Fibroblast of lung (primary cell): Measurements from ENCODE around the gene RNF5.
"Not testable (repeated sequence)": the region's sequence is repeated elsewhere in the genome, so short reads cannot be mapped to it uniquely, and the experiment has no call there.

Experiments used
- EZH2 ChIP-seq: IDR thresholded peaks from 2 replicates; pipeline ENCODE4 v1.5.1; 2012; ENCODE audit warnings: low read length, control low read depth, mild to moderate bottlenecking; ENCODE audit errors: missing control alignments
- TF ChIP-seq, protein P1 (sequence below), 2 donors: IDR thresholded peaks in 1 of 2; conservative IDR thresholded peaks in 1 of 2; 1 replicate in 1 of 2; 2 replicates in 1 of 2; pipeline ENCODE4 v1.5.1; 2011 to 2012; ENCODE audit warnings: low read length in 2 of 2, control low read depth in 1 of 2, inconsistent platforms in 1 of 2, low read depth in 1 of 2, mild to moderate bottlenecking in 1 of 2

DNA sequence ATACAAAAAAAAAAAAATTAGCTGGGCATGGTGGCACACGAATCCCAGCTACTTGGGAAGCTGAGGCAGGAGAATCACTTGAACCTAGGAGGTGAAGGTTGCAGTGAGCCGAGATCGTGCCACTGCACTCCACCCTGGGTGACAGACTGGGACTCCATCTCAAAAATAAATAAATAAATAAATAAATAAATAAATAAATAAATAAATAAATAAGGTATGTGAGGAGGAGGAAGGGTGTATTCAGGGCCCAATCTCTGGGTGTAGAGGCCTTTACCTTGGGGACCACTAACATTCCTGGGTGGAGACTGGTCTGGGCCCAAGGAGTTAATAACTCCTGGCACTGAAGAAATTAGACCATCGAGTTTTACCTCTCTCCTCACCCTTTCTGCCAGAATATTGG is 33.2 kb downstream of the RNF5 start:
- TF ChIP-seq, protein P1, sequence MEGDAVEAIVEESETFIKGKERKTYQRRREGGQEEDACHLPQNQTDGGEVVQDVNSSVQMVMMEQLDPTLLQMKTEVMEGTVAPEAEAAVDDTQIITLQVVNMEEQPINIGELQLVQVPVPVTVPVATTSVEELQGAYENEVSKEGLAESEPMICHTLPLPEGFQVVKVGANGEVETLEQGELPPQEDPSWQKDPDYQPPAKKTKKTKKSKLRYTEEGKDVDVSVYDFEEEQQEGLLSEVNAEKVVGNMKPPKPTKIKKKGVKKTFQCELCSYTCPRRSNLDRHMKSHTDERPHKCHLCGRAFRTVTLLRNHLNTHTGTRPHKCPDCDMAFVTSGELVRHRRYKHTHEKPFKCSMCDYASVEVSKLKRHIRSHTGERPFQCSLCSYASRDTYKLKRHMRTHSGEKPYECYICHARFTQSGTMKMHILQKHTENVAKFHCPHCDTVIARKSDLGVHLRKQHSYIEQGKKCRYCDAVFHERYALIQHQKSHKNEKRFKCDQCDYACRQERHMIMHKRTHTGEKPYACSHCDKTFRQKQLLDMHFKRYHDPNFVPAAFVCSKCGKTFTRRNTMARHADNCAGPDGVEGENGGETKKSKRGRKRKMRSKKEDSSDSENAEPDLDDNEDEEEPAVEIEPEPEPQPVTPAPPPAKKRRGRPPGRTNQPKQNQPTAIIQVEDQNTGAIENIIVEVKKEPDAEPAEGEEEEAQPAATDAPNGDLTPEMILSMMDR (conservative IDR thresholded peaks at IDR 0.05 in 1 of 2, IDR thresholded peaks at IDR 0.05 in 1 of 2; ENCODE audit: low read depth in 1 of 2, low read length in 2 of 2): not testable (repeated sequence)
- not testable (repeated sequence) for TF ChIP-seq EZH2
